ENCODE results near the gene PLXDC2.
A peak's percentile ranks its signal among the peaks of the same experiment; 100 is the strongest.

PLXDC2 gene

DNA sequence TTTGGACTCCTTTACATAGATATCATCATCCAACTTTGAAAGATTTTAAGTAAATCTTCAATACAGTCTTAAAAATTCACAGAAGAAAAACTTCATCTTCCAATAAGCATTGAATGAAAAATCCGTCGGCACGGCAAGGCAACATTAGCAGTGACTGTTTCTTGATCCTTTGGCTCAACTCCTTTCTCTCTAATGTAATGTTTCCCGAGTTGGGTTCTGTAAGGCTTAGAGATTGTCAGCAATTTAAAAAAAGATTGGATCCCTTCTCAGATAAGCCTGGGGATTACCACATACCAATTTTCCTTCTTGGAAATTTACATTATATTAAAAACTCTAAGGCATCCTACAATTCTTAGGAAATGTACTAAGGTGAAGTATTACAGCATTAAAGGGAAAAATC is 291.8 kb downstream of the PLXDC2 start:
- Mint-ChIP-seq H3K4me3 (no peak overlapping the region), H3K27me3 (ENCODE audit: low read depth, poor library complexity) (peaks cover 20% of the 10 kb centered on the region)

DNA sequence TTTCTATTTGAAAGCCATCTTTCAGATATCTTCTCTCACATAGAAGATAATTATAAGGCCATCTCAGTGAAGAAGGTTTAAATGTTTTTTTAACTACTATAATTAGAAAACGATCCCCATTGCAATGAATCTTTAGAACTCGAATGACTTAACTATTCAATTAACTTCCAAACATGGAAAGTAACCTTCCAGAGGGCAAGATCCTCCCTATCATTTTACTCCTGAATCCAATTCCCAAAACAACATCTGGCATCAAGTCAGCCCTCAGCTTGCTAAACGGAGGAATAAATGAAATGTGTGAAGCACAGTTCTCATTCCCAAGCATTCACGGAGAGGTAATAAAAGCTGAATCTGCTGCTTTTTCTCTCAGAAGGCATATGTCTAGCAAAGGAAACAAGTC is 293.4 kb downstream of the PLXDC2 start:
- Mint-ChIP-seq H3K9me3 (peaks cover 9% of the 10 kb centered on the region), H3K27ac (no peak overlapping the region), H3K4me3 (no peak overlapping the region), H3K4me1 (peaks cover 9% of the 10 kb centered on the region), H3K36me3 (ENCODE audit: low read depth) (peaks cover 19% of the 10 kb centered on the region), H3K27me3 (ENCODE audit: low read depth, poor library complexity) (peaks cover 27% of the 10 kb centered on the region)
- no peak for DNase-seq
- TF ChIP-seq, protein P1, sequence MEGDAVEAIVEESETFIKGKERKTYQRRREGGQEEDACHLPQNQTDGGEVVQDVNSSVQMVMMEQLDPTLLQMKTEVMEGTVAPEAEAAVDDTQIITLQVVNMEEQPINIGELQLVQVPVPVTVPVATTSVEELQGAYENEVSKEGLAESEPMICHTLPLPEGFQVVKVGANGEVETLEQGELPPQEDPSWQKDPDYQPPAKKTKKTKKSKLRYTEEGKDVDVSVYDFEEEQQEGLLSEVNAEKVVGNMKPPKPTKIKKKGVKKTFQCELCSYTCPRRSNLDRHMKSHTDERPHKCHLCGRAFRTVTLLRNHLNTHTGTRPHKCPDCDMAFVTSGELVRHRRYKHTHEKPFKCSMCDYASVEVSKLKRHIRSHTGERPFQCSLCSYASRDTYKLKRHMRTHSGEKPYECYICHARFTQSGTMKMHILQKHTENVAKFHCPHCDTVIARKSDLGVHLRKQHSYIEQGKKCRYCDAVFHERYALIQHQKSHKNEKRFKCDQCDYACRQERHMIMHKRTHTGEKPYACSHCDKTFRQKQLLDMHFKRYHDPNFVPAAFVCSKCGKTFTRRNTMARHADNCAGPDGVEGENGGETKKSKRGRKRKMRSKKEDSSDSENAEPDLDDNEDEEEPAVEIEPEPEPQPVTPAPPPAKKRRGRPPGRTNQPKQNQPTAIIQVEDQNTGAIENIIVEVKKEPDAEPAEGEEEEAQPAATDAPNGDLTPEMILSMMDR (IDR thresholded peaks at IDR 0.05) = no peak

More for the DNA sequence above, 291.8 kb downstream of the PLXDC2 start:
- H3K36me3 Mint-ChIP-seq (ENCODE audit: low read depth) = peaks cover 9% of the 10 kb centered on the region
- H3K9me3 Mint-ChIP-seq = peaks cover 2% of the 10 kb centered on the region
- H3K4me1 Mint-ChIP-seq = peaks cover 9% of the 10 kb centered on the region
- TF ChIP-seq, protein P1 (IDR thresholded peaks at IDR 0.05) = no peak
- no peak overlapping the region for H3K27ac Mint-ChIP-seq
- DNase-seq = no peak

DNA sequence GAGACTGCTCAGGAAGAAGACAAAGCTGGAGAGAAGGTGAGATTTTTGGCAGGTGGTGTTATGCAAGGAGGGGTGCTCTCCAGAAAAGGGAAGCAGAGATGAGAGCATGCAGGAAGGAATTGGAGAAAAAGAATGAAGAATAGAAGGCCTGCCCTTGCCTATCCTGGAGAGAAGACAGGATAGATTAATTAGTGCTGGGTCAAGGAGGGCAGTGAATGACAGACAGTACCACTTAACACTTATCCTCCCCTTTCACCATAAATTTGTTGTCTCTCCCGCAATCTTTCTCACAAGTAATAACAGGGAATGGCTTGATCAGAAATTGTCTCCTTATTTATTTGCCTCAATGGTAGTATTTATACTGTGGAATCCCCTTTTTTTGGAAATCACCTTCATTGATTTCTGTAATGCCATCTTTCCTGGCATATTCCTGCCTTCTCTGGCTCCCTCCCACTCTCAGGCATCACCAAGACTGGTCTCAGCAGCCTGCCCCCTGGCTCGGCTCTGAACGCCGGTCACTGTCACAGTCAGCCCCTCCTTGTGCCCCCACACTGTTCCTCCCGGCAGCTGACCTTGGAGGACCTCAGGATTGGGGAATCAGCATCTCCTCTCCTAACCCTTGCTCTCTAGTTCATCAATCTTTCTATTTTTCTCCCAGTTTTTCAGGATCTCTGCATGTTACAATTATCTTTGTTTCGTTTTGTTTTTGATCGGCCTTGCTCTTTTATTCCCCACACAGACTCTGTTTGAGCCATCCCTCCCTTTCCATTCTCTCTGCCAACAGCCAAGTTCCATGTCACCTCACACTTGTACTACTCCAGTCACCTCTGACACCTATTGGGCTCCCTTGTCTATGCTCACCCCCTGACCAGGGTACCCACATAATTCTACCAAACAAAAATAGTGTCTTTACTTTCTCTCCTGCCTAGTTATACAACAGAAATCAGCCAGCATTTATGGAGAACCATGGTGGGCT is 294.2 kb downstream of the PLXDC2 start:
- TF ChIP-seq, protein P1 (IDR thresholded peaks at IDR 0.05) = no peak
- H3K4me1 Mint-ChIP-seq = peaks cover 9% of the 10 kb centered on the region
- peaks cover 27% of the 10 kb centered on the region for H3K27me3 Mint-ChIP-seq (ENCODE audit: low read depth, poor library complexity)
- peaks cover 9% of the 10 kb centered on the region for H3K9me3 Mint-ChIP-seq
- DNase-seq = peak; percentile 45
- no peak overlapping the region for H3K4me3 Mint-ChIP-seq
- H3K36me3 Mint-ChIP-seq (ENCODE audit: low read depth) = peaks cover 22% of the 10 kb centered on the region
- H3K27ac Mint-ChIP-seq = no peak overlapping the region

- Mint-ChIP-seq H3K36me3 (ENCODE audit: low read depth) (peaks cover 22% of the 10 kb centered on the region), H3K27ac (no peak overlapping the region), H3K27me3 (ENCODE audit: low read depth, poor library complexity) (peaks cover 18% of the 10 kb centered on the region), H3K4me1 (no peaks in the 10 kb centered on the region), H3K9me3 (peaks cover 9% of the 10 kb centered on the region), H3K4me3 (no peak overlapping the region)
- no peak for DNase-seq
- TF ChIP-seq, protein P1 (IDR thresholded peaks at IDR 0.05) = no peak
Measured at GRCh38 chr10:20114179-20114578, 297.9 kb downstream of the PLXDC2 start.

DNA sequence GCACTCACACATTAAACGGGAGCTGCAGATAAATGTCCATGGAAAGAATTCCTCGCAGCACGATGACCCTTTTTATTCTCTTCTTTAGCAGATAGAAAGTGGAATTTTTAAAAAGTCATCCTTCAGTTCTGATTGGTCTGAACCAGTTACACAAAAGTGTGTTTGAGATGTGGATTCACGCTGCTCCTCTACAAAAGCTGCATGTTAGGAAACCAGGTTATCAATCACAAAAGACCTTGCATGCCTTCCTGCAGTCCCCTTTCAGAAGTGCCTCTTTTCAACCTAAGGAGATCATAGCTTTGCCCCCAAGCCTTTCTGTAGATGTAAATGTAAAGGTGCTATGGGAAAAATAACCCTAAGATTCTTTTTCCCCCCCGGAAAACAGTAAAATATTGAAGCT is 299.7 kb downstream of the PLXDC2 start:
- H3K36me3 Mint-ChIP-seq (ENCODE audit: low read depth) = peaks cover 22% of the 10 kb centered on the region
- TF ChIP-seq, protein P1 (IDR thresholded peaks at IDR 0.05) = no peak
- H3K27me3 Mint-ChIP-seq (ENCODE audit: low read depth, poor library complexity) = peaks cover 21% of the 10 kb centered on the region
- H3K4me3 Mint-ChIP-seq = no peak overlapping the region
- H3K4me1 Mint-ChIP-seq = no peaks in the 10 kb centered on the region
- DNase-seq = no peak
- peaks cover 9% of the 10 kb centered on the region for H3K9me3 Mint-ChIP-seq
- no peak overlapping the region for H3K27ac Mint-ChIP-seq
